Ishikawa (cell line): ENCODE results near the gene CAPZB.

Source experiments
- CEBPB ChIP-seq: IDR thresholded peaks from 2 replicates; pipeline ENCODE4 v1.6.1; 2012
- EGR1 ChIP-seq: IDR thresholded peaks from 2 replicates; pipeline ENCODE4 v1.6.1; 2012
- EP300 ChIP-seq: IDR thresholded peaks from 2 replicates; pipeline ENCODE4 v1.6.1; 2012; ENCODE audit warnings: borderline replicate concordance
- RAD21 ChIP-seq: IDR thresholded peaks from 2 replicates; pipeline ENCODE4 v1.6.1; 2012; ENCODE audit warnings: low read depth
- TEAD4 ChIP-seq: IDR thresholded peaks from 2 replicates; pipeline ENCODE4 v1.6.1; 2012
- YY1 ChIP-seq: IDR thresholded peaks from 2 replicates; pipeline ENCODE4 v1.6.1; 2012; ENCODE audit warnings: low read depth
- TF ChIP-seq, protein P1 (sequence below): IDR thresholded peaks from 2 replicates; pipeline ENCODE4 v1.6.1; 2012

DNA sequence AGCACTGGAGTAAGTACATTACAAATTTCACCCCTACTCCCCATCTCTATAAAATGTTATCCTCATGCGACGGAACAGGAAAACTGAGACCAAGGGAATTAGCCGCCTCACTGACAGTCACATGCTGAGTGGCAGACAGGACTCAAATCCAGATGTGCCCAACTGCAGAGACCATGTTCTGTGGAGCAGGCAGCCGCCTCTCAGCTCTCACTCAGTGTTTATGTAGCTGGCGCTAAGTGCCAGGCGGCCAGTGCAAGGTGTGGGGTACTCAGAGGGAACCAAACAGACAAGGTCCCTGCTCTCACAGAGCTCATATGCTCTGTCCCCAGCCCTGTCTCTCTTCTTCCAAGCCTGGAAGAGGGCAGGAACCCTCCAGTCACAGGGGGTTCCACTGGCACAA lies 5.1 kb downstream of the CAPZB start:
- no peak for TF ChIP-seq EGR1
- TF ChIP-seq EP300: no peak
- no peak for TF ChIP-seq YY1
- no peak for TF ChIP-seq RAD21
- no peak for TF ChIP-seq TEAD4
- TF ChIP-seq, protein P1, sequence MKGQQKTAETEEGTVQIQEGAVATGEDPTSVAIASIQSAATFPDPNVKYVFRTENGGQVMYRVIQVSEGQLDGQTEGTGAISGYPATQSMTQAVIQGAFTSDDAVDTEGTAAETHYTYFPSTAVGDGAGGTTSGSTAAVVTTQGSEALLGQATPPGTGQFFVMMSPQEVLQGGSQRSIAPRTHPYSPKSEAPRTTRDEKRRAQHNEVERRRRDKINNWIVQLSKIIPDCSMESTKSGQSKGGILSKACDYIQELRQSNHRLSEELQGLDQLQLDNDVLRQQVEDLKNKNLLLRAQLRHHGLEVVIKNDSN: no peak
- TF ChIP-seq CEBPB: no peak
